ENCODE measurements around the gene BEST4. TPM values are rescaled to one million over a fixed set of nuclear protein-coding genes. Genes with fewer than 3 reads are reported as not detected.

BEST4 gene
- total and polyA plus RNA-seq, 4 experiments from 2014 or later = 0.20 to 1.6 (median 1.2) TPM; not detected in 1

GRCh38 chr1:44792736-44793502, 4.9 kb upstream of the BEST4 start:
- Histone ChIP-seq H3K4me1 (ENCODE audit: insufficient read depth, low read length) (no peaks in the 10 kb centered on the region), H3K4me3 (ENCODE audit: low read length in 2 of 2) (no peak overlapping the region), H3K27me3 (ENCODE audit: insufficient read depth, low read length) (no peaks in the 10 kb centered on the region), H3K9me3 (ENCODE audit: control insufficient read depth in 1 of 2, low read length in 2 of 2) (no peaks in the 10 kb centered on the region), H3K27ac (ENCODE audit: low read depth, low read length) (no peak overlapping the region), H3K36me3 (ENCODE audit: insufficient read depth, low read length) (no peaks in the 10 kb centered on the region)
- DNase-seq = no peak
- Mint-ChIP-seq H3K4me1 (peaks cover 0 to 5% (median 2%) of the 10 kb centered on the region in 4 donors), H3K36me3 (no peaks in the 10 kb centered on the region), H3K27me3 (no peaks in the 10 kb centered on the region), H3K4me3 (no peak overlapping the region), H3K27ac (peak overlapping the region in 1 of 7 donors; percentile 79), H3K9me3 (no peaks in the 10 kb centered on the region)
- ChIA-PET POLR2A (ENCODE audit: partially characterized antibody) (interaction anchor here (0.9 to 3.8 kb wide), 12 partner anchors 9 to 510 kb away, joined by 3 to 17 read pairs (median 6); partner anchors contain the start of genes BTBD19, HECTD3, RNU5D-1 and UROD), CTCF (ENCODE audit: partially characterized antibody) (interaction anchor here (0.7 to 2.5 kb wide), 21 partner anchors 8 to 700 kb away, joined by 3 to 23 read pairs (median 8); partner anchors contain the start of genes BTBD19, EIF2B3, HECTD3 and RPS8)
- intact Hi-C loops (cut with micrococcal nuclease) = loop anchor here (2.0 kb wide), 1 partner anchor 510 kb away; no protein-coding TSS in a partner anchor

- Histone ChIP-seq H3K36me3 (ENCODE audit: insufficient read depth, low read length) (no peaks in the 10 kb centered on the region), H3K9me3 (ENCODE audit: control insufficient read depth in 1 of 2, low read length in 2 of 2) (no peaks in the 10 kb centered on the region), H3K27me3 (ENCODE audit: insufficient read depth, low read length) (no peaks in the 10 kb centered on the region), H3K4me3 (ENCODE audit: low read length in 2 of 2) (no peak overlapping the region), H3K4me1 (ENCODE audit: insufficient read depth, low read length) (peaks cover 9% of the 10 kb centered on the region), H3K27ac (ENCODE audit: low read depth, low read length) (no peak overlapping the region)
- H3K4me1 Mint-ChIP-seq = peaks cover 6 to 10% (median 6%) of the 10 kb centered on the region in 4 donors
- H3K4me3 Mint-ChIP-seq = no peak overlapping the region
- no peaks in the 10 kb centered on the region for H3K9me3 Mint-ChIP-seq
- POLR2A ChIA-PET (ENCODE audit: partially characterized antibody) = interaction anchor here (0.6 to 3.8 kb wide), 9 partner anchors 9 to 221 kb away, joined by 3 to 17 read pairs (median 6); partner anchors contain the start of genes HECTD3, PLK3, RNU5D-1 and RPS8
- CTCF ChIA-PET (ENCODE audit: partially characterized antibody) = interaction anchor here (0.7 to 9.2 kb wide), 12 partner anchors 9 to 792 kb away, joined by 3 to 75 read pairs (median 5); partner anchors contain the start of genes HECTD3, PLK3 and RNU5D-1
- H3K27me3 Mint-ChIP-seq = no peaks in the 10 kb centered on the region
- no peaks in the 10 kb centered on the region for H3K36me3 Mint-ChIP-seq
- intact Hi-C loops (cut with micrococcal nuclease) = no loop called here
- peak overlapping the region in 5 of 7 donors; percentile 17 to 72 (median 55) for H3K27ac Mint-ChIP-seq
- no peak for DNase-seq
These were observed 3.2 kb upstream of the BEST4 start for GRCh38 chr1:44790968-44791801.

- Histone ChIP-seq H3K9me3 (ENCODE audit: control insufficient read depth in 1 of 2, low read length in 2 of 2) (no peaks in the 10 kb centered on the region), H3K4me3 (ENCODE audit: low read length in 2 of 2) (no peak overlapping the region), H3K4me1 (ENCODE audit: insufficient read depth, low read length) (peaks cover 39% of the 10 kb centered on the region), H3K27ac (ENCODE audit: low read depth, low read length) (no peak overlapping the region), H3K36me3 (ENCODE audit: insufficient read depth, low read length) (no peaks in the 10 kb centered on the region), H3K27me3 (ENCODE audit: insufficient read depth, low read length) (no peaks in the 10 kb centered on the region)
- DNase-seq = no peak
- no peak overlapping the region for H3K27ac Mint-ChIP-seq
- H3K27me3 Mint-ChIP-seq = no peaks in the 10 kb centered on the region
- peaks cover 0 to 2% of the 10 kb centered on the region in 2 donors for H3K36me3 Mint-ChIP-seq
- H3K9me3 Mint-ChIP-seq = no peaks in the 10 kb centered on the region
- intact Hi-C loops (cut with micrococcal nuclease) = loop anchor here (2.0 to 5.0 kb wide), 3 partner anchors 49 to 705 kb away; partner anchors contain the start of genes EIF2B3 and TESK2
- POLR2A ChIA-PET (ENCODE audit: partially characterized antibody) = interaction anchor here (1.0 to 10.3 kb wide), 12 partner anchors 11 to 224 kb away, joined by 3 to 110 read pairs (median 22); partner anchors contain the start of genes BTBD19, DYNLT4, EIF2B3 and HECTD3
- peaks cover 22 to 34% (median 28%) of the 10 kb centered on the region in 4 donors for H3K4me1 Mint-ChIP-seq
- CTCF ChIA-PET (ENCODE audit: partially characterized antibody) = interaction anchor here (0.7 to 9.2 kb wide), 15 partner anchors 10 to 514 kb away, joined by 3 to 75 read pairs (median 5); partner anchors contain the start of genes BTBD19, EIF2B3, HECTD3 and PLK3
- H3K4me3 Mint-ChIP-seq = no peak overlapping the region
These were observed 464 bp downstream of the BEST4 start for GRCh38 chr1:44787506-44787905.

GRCh38 chr1:44786841-44787426, 1.0 kb downstream of the BEST4 start:
- peak overlapping the region; percentile 52 to 68 for H3K4me3 ChIP-seq (ENCODE audit: low read length in 2 of 2)
- ChIA-PET POLR2A (ENCODE audit: partially characterized antibody) (interaction anchor here (0.9 to 10.3 kb wide), 16 partner anchors 11 to 735 kb away, joined by 3 to 110 read pairs (median 14); partner anchors contain the start of genes BTBD19, DYNLT4, EIF2B3 and HECTD3), CTCF (ENCODE audit: partially characterized antibody) (interaction anchor here (0.7 to 9.2 kb wide), 13 partner anchors 10 to 515 kb away, joined by 3 to 75 read pairs (median 5); partner anchors contain the start of genes BTBD19, EIF2B3, HECTD3 and PLK3)
- no peaks in the 10 kb centered on the region for H3K27me3 ChIP-seq (ENCODE audit: insufficient read depth, low read length)
- no peak for DNase-seq
- H3K27ac ChIP-seq (ENCODE audit: low read depth, low read length) = peak overlapping the region; percentile 53
- peaks cover 39% of the 10 kb centered on the region for H3K4me1 ChIP-seq (ENCODE audit: insufficient read depth, low read length)
- H3K36me3 ChIP-seq (ENCODE audit: insufficient read depth, low read length) = no peaks in the 10 kb centered on the region
- Mint-ChIP-seq H3K9me3 (no peaks in the 10 kb centered on the region), H3K27me3 (no peaks in the 10 kb centered on the region), H3K27ac (peak overlapping the region; percentile 15 to 95 (median 87)), H3K4me1 (peaks cover 22 to 34% (median 28%) of the 10 kb centered on the region in 4 donors), H3K36me3 (peaks cover 0 to 5% of the 10 kb centered on the region in 2 donors), H3K4me3 (peak overlapping the region in 7 of 8 donors; percentile 75 to 83 (median 82))
- intact Hi-C loops (cut with micrococcal nuclease) = loop anchor here (2.0 to 5.0 kb wide), 3 partner anchors 50 to 705 kb away; partner anchors contain the start of genes EIF2B3 and TESK2
- H3K9me3 ChIP-seq (ENCODE audit: control insufficient read depth in 1 of 2, low read length in 2 of 2) = no peaks in the 10 kb centered on the region

- ChIA-PET POLR2A (ENCODE audit: partially characterized antibody) (interaction anchor here (0.7 to 10.3 kb wide), 19 partner anchors 10 to 736 kb away, joined by 3 to 110 read pairs (median 6); partner anchors contain the start of genes BTBD19, DYNLT4, EIF2B3 and HECTD3), CTCF (ENCODE audit: partially characterized antibody) (interaction anchor here (1.2 to 9.2 kb wide), 16 partner anchors 7 to 517 kb away, joined by 3 to 75 read pairs (median 6); partner anchors contain the start of genes BTBD19, EIF2B3, HECTD3 and PLK3)
- H3K4me3 ChIP-seq (ENCODE audit: low read length in 2 of 2) = peak overlapping the region; percentile 52 to 68
- peak overlapping the region; percentile 53 for H3K27ac ChIP-seq (ENCODE audit: low read depth, low read length)
- H3K4me1 ChIP-seq (ENCODE audit: insufficient read depth, low read length) = peaks cover 39% of the 10 kb centered on the region
- intact Hi-C loops (cut with micrococcal nuclease) = loop anchor here (2.0 to 5.0 kb wide), 3 partner anchors 51 to 706 kb away; partner anchors contain the start of genes EIF2B3 and TESK2
- Mint-ChIP-seq H3K36me3 (peaks cover 0 to 10% of the 10 kb centered on the region in 2 donors), H3K9me3 (no peaks in the 10 kb centered on the region), H3K4me1 (peaks cover 22 to 37% (median 28%) of the 10 kb centered on the region in 4 donors), H3K4me3 (peak overlapping the region; percentile 73 to 83 (median 80)), H3K27me3 (no peaks in the 10 kb centered on the region), H3K27ac (peak overlapping the region; percentile 41 to 95 (median 88))
- H3K27me3 ChIP-seq (ENCODE audit: insufficient read depth, low read length) = no peaks in the 10 kb centered on the region
- H3K36me3 ChIP-seq (ENCODE audit: insufficient read depth, low read length) = peaks cover 3% of the 10 kb centered on the region
- no peaks in the 10 kb centered on the region for H3K9me3 ChIP-seq (ENCODE audit: control insufficient read depth in 1 of 2, low read length in 2 of 2)
- DNase-seq = peak; percentile 72 to 84 (median 80)
These were observed 1.7 kb downstream of the BEST4 start for GRCh38 chr1:44786138-44786840.
